ENCODE data around the gene TMEM117. TPM values are rescaled to one million over a fixed set of nuclear protein-coding genes. Genes with fewer than 3 reads are reported as not detected.

The TMEM117 gene
- total RNA-seq, 1 experiment from 2014 or later: 5.9 TPM

- Histone ChIP-seq H3K4me3 (ENCODE audit: low read depth, low read length, poor library complexity, severe bottlenecking) (no peak overlapping the region), H3K9me3 (ENCODE audit: low read depth, low read length, poor library complexity, severe bottlenecking) (no peaks in the 10 kb centered on the region), H3K36me3 (ENCODE audit: insufficient read depth, low read length, poor library complexity, severe bottlenecking) (no peaks in the 10 kb centered on the region), H3K4me1 (ENCODE audit: insufficient read depth, low read length, poor library complexity, severe bottlenecking) (no peaks in the 10 kb centered on the region), H3K27me3 (replicated peaks; ENCODE audit: insufficient read depth, low read depth, low read length, poor library complexity) (no peaks in the 10 kb centered on the region), H3K27ac (ENCODE audit: low read depth, low read length, poor library complexity, severe bottlenecking) (no peak overlapping the region)
- DNase-seq (ENCODE audit: low spot score): peak; percentile 19
- BruUV-seq (replicated peaks): no TSS peak
- TF ChIP-seq, protein P1, sequence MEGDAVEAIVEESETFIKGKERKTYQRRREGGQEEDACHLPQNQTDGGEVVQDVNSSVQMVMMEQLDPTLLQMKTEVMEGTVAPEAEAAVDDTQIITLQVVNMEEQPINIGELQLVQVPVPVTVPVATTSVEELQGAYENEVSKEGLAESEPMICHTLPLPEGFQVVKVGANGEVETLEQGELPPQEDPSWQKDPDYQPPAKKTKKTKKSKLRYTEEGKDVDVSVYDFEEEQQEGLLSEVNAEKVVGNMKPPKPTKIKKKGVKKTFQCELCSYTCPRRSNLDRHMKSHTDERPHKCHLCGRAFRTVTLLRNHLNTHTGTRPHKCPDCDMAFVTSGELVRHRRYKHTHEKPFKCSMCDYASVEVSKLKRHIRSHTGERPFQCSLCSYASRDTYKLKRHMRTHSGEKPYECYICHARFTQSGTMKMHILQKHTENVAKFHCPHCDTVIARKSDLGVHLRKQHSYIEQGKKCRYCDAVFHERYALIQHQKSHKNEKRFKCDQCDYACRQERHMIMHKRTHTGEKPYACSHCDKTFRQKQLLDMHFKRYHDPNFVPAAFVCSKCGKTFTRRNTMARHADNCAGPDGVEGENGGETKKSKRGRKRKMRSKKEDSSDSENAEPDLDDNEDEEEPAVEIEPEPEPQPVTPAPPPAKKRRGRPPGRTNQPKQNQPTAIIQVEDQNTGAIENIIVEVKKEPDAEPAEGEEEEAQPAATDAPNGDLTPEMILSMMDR (conservative IDR thresholded peaks at IDR 0.05; ENCODE audit: low read depth, low read length): no peak
- TF ChIP-seq EZH2 (IDR thresholded peaks at IDR 0.05; ENCODE audit: borderline replicate concordance, low read depth, low read length, poor library complexity, severe bottlenecking): no peak
- ChIA-PET POLR2A (ENCODE audit: low non-redundant PET) (no interaction called here), CTCF (no interaction called here)
- intact Hi-C loops (cut with micrococcal nuclease; ENCODE audit: unreplicated experiment): no loop called here
Measured at GRCh38 chr12:44101475-44101874, 265.6 kb downstream of the TMEM117 start.

DNA sequence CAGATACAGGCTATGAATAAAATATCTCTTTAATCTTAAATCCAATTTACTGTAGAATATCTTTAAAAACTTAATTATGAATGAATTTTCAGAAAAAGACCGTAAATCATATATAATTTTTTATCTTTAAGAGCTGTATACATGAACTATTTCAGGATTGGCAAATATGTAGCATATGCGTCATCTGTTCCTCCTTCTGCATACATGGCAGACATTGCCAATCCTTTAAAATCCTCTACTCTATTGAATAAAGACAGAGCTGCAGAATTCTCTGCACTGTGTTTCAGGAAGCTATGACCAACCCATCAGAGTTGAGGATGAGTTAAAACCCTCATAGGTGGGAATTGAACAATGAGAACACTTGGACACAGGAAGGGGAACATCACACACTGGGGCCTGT is 279.0 kb downstream of the TMEM117 start:
- H3K27me3 ChIP-seq (replicated peaks; ENCODE audit: insufficient read depth, low read depth, low read length, poor library complexity): no peaks in the 10 kb centered on the region
- no peaks in the 10 kb centered on the region for H3K36me3 ChIP-seq (ENCODE audit: insufficient read depth, low read length, poor library complexity, severe bottlenecking)
- POLR2A ChIA-PET (ENCODE audit: low non-redundant PET): no interaction called here
- TF ChIP-seq, protein P1 (conservative IDR thresholded peaks at IDR 0.05; ENCODE audit: low read depth, low read length): no peak
- TF ChIP-seq EZH2 (IDR thresholded peaks at IDR 0.05; ENCODE audit: borderline replicate concordance, low read depth, low read length, poor library complexity, severe bottlenecking): no peak
- no peak for DNase-seq (ENCODE audit: low spot score)
- intact Hi-C loops (cut with micrococcal nuclease; ENCODE audit: unreplicated experiment): no loop called here
- no peaks in the 10 kb centered on the region for H3K9me3 ChIP-seq (ENCODE audit: low read depth, low read length, poor library complexity, severe bottlenecking)
- H3K4me3 ChIP-seq (ENCODE audit: low read depth, low read length, poor library complexity, severe bottlenecking): no peak overlapping the region
- CTCF ChIA-PET: no interaction called here
- no peak overlapping the region for H3K27ac ChIP-seq (ENCODE audit: low read depth, low read length, poor library complexity, severe bottlenecking)
- no peaks in the 10 kb centered on the region for H3K4me1 ChIP-seq (ENCODE audit: insufficient read depth, low read length, poor library complexity, severe bottlenecking)
- no TSS peak for BruUV-seq (replicated peaks)

DNA sequence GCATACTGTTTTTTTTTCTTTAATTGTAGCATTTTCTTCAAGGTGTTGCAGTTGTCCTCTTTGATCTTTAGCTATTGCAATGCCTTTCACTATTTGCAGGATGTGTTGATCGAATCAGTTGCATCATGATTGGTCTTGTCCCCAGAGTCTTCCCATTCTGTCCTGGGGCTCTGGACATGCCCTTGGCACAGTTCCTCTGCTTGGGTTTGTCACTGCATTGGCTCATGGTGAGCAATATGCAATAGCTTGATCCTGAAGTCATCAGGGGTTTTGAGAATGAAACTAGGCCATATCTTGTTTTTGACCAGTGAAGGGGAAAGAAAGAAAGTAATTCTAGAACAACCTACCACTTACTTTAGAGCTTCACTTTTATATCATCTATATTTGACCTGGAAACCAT is 281.5 kb downstream of the TMEM117 start:
- no peaks in the 10 kb centered on the region for H3K27me3 ChIP-seq (replicated peaks; ENCODE audit: insufficient read depth, low read depth, low read length, poor library complexity)
- H3K9me3 ChIP-seq (ENCODE audit: low read depth, low read length, poor library complexity, severe bottlenecking): no peaks in the 10 kb centered on the region
- DNase-seq (ENCODE audit: low spot score): no peak
- TF ChIP-seq, protein P1 (conservative IDR thresholded peaks at IDR 0.05; ENCODE audit: low read depth, low read length): no peak
- no peak for TF ChIP-seq EZH2 (IDR thresholded peaks at IDR 0.05; ENCODE audit: borderline replicate concordance, low read depth, low read length, poor library complexity, severe bottlenecking)
- intact Hi-C loops (cut with micrococcal nuclease; ENCODE audit: unreplicated experiment): no loop called here
- H3K4me1 ChIP-seq (ENCODE audit: insufficient read depth, low read length, poor library complexity, severe bottlenecking): no peaks in the 10 kb centered on the region
- no TSS peak for BruUV-seq (replicated peaks)
- no peak overlapping the region for H3K4me3 ChIP-seq (ENCODE audit: low read depth, low read length, poor library complexity, severe bottlenecking)
- POLR2A ChIA-PET (ENCODE audit: low non-redundant PET): no interaction called here
- no peak overlapping the region for H3K27ac ChIP-seq (ENCODE audit: low read depth, low read length, poor library complexity, severe bottlenecking)
- H3K36me3 ChIP-seq (ENCODE audit: insufficient read depth, low read length, poor library complexity, severe bottlenecking): no peaks in the 10 kb centered on the region
- CTCF ChIA-PET: no interaction called here

Data from A673 (cell line).